ENCODE data around the gene STAC3. TPM values are rescaled to one million over a fixed set of nuclear protein-coding genes. Genes with fewer than 3 reads are reported as not detected.

STAC3 gene
- total RNA-seq, 2 donors from 2014 or later = 0.78 to 2.0 TPM

DNA sequence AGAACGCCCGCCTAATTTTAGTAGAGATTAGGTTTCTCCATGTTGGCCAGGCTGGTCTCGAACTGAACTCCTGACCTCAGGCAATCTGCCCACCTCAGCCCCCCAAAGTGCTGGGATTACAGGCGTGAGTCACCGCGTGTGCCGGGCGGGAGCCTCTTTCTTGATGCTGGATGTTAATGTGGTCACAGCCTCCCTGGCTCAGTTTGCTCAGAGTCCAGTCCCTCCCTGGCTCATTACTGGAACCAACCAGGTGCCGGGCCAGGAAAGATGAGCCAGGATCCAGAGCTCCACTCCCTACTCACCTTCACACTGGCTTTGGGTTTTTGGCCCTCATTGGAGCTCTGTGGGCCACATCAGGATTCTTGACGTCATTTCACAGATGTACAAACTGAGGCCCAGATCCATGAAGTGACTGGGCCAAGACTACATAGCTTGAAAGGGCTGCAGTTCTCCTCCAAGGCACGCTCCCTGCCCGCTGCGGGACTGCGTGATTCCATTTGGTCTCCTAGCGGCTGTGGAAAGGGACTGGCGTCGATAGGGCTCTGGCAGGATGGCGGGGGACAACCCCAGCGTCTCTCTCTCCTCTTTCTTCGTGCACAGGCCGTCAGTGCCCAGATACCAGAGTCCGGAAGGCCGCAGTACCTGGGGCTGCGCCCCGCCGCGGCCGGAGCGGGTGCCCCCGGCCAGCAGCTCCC, 26.6 kb downstream of the STAC3 start:
- ATAC-seq (no peak), DNase-seq (no peak)
- Histone ChIP-seq H3K36me3 (replicated peaks in 1 of 2; ENCODE audit: insufficient read depth in 1 of 2, low read depth in 2 of 2) (no peaks in the 10 kb centered on the region), H3K4me1 (peaks cover 10% of the 10 kb centered on the region), H3K4me3 (no peak overlapping the region), H3K27ac (no peak overlapping the region), H3K9me3 (no peaks in the 10 kb centered on the region), H3K27me3 (peaks cover 0 to 28% of the 10 kb centered on the region in 2 donors)
- intact Hi-C loops (cut with DNase I) = no loop called here
- WGBS, 2 donors = 50 to 68% methylated on average over 11 to 30 of the region's 30 CpGs
- no peak for TF ChIP-seq POLR2A (IDR thresholded peaks at IDR 0.05)
- TF ChIP-seq, protein P1, sequence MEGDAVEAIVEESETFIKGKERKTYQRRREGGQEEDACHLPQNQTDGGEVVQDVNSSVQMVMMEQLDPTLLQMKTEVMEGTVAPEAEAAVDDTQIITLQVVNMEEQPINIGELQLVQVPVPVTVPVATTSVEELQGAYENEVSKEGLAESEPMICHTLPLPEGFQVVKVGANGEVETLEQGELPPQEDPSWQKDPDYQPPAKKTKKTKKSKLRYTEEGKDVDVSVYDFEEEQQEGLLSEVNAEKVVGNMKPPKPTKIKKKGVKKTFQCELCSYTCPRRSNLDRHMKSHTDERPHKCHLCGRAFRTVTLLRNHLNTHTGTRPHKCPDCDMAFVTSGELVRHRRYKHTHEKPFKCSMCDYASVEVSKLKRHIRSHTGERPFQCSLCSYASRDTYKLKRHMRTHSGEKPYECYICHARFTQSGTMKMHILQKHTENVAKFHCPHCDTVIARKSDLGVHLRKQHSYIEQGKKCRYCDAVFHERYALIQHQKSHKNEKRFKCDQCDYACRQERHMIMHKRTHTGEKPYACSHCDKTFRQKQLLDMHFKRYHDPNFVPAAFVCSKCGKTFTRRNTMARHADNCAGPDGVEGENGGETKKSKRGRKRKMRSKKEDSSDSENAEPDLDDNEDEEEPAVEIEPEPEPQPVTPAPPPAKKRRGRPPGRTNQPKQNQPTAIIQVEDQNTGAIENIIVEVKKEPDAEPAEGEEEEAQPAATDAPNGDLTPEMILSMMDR (IDR thresholded peaks at IDR 0.05) = no peak

DNA sequence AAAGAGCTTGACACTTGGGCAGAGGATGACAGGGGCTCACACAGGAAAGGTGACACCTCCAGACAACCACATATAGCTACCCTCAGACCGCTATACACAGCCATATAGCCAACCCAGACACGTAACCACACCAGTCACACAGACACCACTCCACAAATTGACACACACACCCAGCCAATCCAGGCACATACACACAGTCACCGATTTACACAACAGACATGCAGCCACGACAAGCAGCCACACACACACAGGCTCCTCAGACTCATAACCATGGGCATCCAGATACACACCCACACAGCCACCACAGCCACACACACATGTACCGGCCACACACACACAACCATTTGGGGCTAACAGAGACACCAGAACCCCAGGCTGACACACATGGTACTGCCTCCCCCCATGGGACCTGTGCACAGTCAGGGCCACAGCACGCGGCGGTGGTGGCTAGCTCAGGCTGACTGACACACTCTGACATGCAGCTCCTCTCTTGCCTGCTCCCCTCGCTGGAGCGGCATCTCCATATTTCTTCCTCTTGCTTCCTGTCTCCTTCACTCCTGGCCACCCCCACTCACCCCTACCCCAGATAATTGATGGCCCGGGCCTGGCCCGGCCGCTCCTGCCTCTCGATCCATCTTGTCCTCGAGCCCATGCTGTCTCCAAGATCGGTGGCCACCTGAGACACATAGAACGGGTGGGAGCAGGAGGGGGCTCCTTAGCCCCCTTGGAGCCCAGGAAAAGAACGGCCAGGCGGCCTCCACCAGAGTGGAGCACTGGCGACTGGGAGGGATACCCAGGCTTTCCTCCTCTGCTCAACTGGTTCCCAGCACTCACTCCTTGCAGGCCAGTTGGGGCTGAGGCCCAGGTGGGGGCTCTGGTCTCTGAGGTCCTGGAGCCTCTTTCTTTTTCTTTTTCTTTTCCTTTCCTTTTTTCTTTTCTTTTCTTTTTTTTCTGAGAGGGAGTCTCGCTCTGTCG, 27.5 kb downstream of the STAC3 start:
- no peaks in the 10 kb centered on the region for H3K9me3 ChIP-seq
- H3K27ac ChIP-seq = no peak overlapping the region
- H3K4me3 ChIP-seq = no peak overlapping the region
- no peaks in the 10 kb centered on the region for H3K36me3 ChIP-seq (replicated peaks in 1 of 2; ENCODE audit: insufficient read depth in 1 of 2, low read depth in 2 of 2)
- intact Hi-C loops (cut with DNase I) = no loop called here
- H3K4me1 ChIP-seq = peaks cover 6% of the 10 kb centered on the region
- WGBS, 2 donors = 61 to 64% methylated on average over 18 to 21 of the region's 22 CpGs
- H3K27me3 ChIP-seq = peaks cover 0 to 33% of the 10 kb centered on the region in 2 donors
- no peak for TF ChIP-seq POLR2A (IDR thresholded peaks at IDR 0.05)
- TF ChIP-seq, protein P1 (IDR thresholded peaks at IDR 0.05) = no peak
- ATAC-seq (no peak), DNase-seq (no peak)

DNA sequence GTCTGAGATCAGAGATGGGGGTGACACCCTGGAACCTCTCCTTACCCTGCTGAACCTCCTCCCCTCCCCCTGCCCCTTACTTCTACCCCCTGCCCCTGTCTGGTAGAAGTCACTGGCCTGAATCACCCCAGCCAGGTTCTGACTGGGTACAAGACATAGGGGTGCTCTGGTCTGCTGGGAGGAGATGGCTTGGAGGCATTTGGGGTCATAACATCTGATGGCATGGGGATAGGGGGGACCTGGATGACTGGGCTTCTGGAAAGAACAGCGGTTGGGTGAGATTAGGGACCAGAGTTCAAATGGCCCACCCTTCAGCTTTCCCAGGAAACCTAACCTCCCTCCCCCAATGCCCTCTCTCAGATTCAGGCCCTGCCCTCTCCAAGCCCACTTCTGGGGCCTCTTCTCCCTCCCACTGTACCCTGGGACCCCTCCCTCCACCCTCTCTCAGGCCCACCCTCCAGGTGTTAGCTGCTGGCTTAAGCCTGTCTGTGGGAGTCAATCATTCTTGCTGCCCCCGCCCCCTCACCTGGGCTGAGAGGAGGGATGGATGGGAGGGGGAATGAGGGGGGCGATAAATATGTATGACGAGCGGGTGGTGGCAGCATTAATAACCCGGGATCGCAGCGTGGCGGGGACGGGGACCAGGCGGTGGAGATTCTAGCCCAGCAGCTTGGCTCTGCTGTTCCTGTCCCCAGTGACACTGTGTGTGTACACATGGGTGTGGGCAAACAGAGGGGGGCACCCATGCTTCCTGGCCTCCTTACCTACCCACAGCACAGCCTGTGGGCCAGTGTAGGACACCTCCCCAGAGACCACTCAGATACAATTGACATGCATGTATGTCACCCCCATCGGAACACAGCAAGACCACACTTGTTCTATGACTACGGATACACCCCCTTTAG, 28.4 kb downstream of the STAC3 start:
- H3K27ac ChIP-seq = no peak overlapping the region
- no peaks in the 10 kb centered on the region for H3K36me3 ChIP-seq (replicated peaks in 1 of 2; ENCODE audit: insufficient read depth in 1 of 2, low read depth in 2 of 2)
- ATAC-seq (no peak), DNase-seq (no peak)
- no peak overlapping the region for H3K4me3 ChIP-seq
- WGBS, 2 donors = 49 to 56% methylated on average over 11 to 13 of the region's 13 CpGs
- H3K9me3 ChIP-seq = no peaks in the 10 kb centered on the region
- peaks cover 9% of the 10 kb centered on the region for H3K4me1 ChIP-seq
- intact Hi-C loops (cut with DNase I) = no loop called here
- TF ChIP-seq, protein P1 (IDR thresholded peaks at IDR 0.05) = no peak
- TF ChIP-seq POLR2A (IDR thresholded peaks at IDR 0.05) = no peak
- peaks cover 0 to 34% of the 10 kb centered on the region in 2 donors for H3K27me3 ChIP-seq

DNA sequence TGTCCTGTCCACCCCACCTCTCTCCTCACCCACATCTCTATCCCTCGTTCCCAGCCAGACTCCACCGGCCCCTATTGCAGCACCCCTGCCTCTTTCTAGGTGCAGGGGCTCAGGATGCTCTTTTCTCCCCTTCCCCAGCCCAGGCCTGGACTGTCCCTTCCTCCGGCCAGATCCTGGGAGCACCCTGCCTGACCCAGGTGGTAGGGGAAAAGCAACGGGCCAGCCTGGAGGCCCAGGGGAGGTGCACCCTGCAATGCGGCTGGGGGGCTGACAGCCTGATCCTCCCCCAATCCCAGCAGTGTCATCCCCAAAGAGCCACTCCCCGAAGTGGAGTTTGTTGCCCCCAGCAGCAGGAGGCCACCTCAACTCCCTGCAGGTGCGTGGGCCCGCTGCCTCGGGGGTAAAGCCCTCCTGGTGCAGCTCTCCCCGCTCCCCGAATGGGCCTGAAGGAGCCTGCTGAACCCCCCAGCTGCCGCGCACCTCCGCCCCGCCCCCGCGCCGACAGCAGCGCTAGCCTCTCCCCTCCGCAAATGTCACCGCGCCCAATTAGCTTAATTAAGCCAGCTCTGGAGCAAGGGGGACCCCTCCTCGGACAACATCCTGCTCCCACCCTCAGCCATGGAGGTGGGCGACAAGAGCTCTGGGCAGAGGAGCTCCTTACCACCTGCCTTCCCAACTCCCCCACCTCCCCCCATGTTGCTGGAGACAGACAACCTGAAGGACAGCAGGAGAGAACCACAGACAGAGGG, 29.6 kb downstream of the STAC3 start:
- TF ChIP-seq, protein P1 (IDR thresholded peaks at IDR 0.05) = no peak
- no peak for TF ChIP-seq POLR2A (IDR thresholded peaks at IDR 0.05)
- DNase-seq (no peak), ATAC-seq (no peak)
- 27 to 28% methylated on average over 17 to 20 of the region's 24 CpGs for WGBS, 2 donors
- Histone ChIP-seq H3K36me3 (replicated peaks in 1 of 2; ENCODE audit: insufficient read depth in 1 of 2, low read depth in 2 of 2) (no peaks in the 10 kb centered on the region), H3K27ac (no peak overlapping the region), H3K4me1 (peaks cover 19% of the 10 kb centered on the region), H3K27me3 (peaks cover 0 to 42% of the 10 kb centered on the region in 2 donors), H3K9me3 (no peaks in the 10 kb centered on the region), H3K4me3 (no peak overlapping the region)
- intact Hi-C loops (cut with DNase I) = no loop called here

Measured in body of pancreas (tissue), 4 donors.